Lung (tissue), 12 donors: ENCODE data around the gene AP5Z1. TPM values are rescaled to one million over a fixed set of nuclear protein-coding genes. Genes with fewer than 3 reads are reported as not detected.
"Not testable (repeated sequence)": the region's sequence is repeated elsewhere in the genome, so short reads cannot be mapped to it uniquely, and the experiment has no call there.

ENCODE experiments used
- ATAC-seq: fragments of 200-7000 bp; cut with Tn5 transposase; one replicate; pipeline ENCODE4 v1.9.1; 2020; ENCODE audit warnings: moderate number of reproducible peaks; ENCODE audit not compliant: insufficient read depth, low FRiP score
- DNase-seq, 3 donors: peaks; one replicate each; pipeline ENCODE4 v3.0.0-alpha.2; 2013 to 2017
- H3K27ac ChIP-seq, 2 donors: one replicate each; pipeline ENCODE4 v1.5.1; 2013; ENCODE audit warnings: mild to moderate bottlenecking in 2 of 2, moderate library complexity in 2 of 2, control low read depth in 1 of 2, inconsistent platforms in 1 of 2, low read depth in 1 of 2, low read length in 1 of 2
- H3K27me3 ChIP-seq, 3 donors: one replicate each; pipeline ENCODE4 v1.5.1; 2013; ENCODE audit warnings: low read length in 2 of 3; ENCODE audit not compliant: control insufficient read depth in 3 of 3, insufficient read depth in 3 of 3
- H3K36me3 ChIP-seq, 4 donors: one replicate each; pipeline ENCODE4 v1.5.1; 2013; ENCODE audit warnings: low read length in 4 of 4, mild to moderate bottlenecking in 1 of 4, moderate library complexity in 1 of 4; ENCODE audit not compliant: control insufficient read depth in 4 of 4, insufficient read depth in 4 of 4
- H3K4me1 ChIP-seq, 5 donors: one replicate each; pipeline ENCODE4 v1.5.1; 2013; ENCODE audit warnings: low read length in 5 of 5, mild to moderate bottlenecking in 2 of 5, moderate library complexity in 1 of 5; ENCODE audit not compliant: control insufficient read depth in 5 of 5, insufficient read depth in 5 of 5
- H3K4me3 ChIP-seq: one replicate; pipeline ENCODE4 v1.5.1; 2013; ENCODE audit warnings: mild to moderate bottlenecking, control low read depth, moderate library complexity
- H3K9ac ChIP-seq, 2 donors: one replicate each; pipeline ENCODE4 v1.5.1; 2013; ENCODE audit warnings: low read length in 2 of 2, control low read depth in 1 of 2; ENCODE audit not compliant: insufficient read depth in 1 of 2
- H3K9me3 ChIP-seq, 4 donors: one replicate each; pipeline ENCODE4 v1.5.1; 2013; ENCODE audit warnings: low read length in 3 of 4, mild to moderate bottlenecking in 1 of 4, moderate library complexity in 1 of 4; ENCODE audit not compliant: control insufficient read depth in 4 of 4, insufficient read depth in 3 of 4
- WGBS, 2 donors: extraction: QIAGEN DNeasy Blood & Tissue Kit; methylation state at CpG; one replicate each; pipeline ENCODE4 v1.1.7; 2013; 5-methylcytosine and 5-hydroxymethylcytosine counted together
- polyA plus RNA-seq, 2 donors: library from polyadenylated mRNA; stranded (reverse); fragments of 200-250 nt; gene quantifications; one replicate each; pipeline ENCODE4 v1.2.1, GENCODE V29; 2013
- total RNA-seq, 2 donors: library from RNA; depleted of rRNA in 1 of 2; stranded (reverse); fragments of >200 nt in 1 of 2; gene quantifications; one replicate each; pipeline ENCODE4 v1.2.1, GENCODE V29; 2014 to 2021
- TF ChIP-seq, protein P1 (sequence below): IDR thresholded peaks from 2 replicates; pipeline ENCODE4 v1.5.1; 2012; ENCODE audit warnings: mild to moderate bottlenecking; ENCODE audit errors: control extremely low read depth, extremely low read depth
- donor health status: control.
- donor health status: control.
- donor health status: Bipolar disorder and iron deficiency.
- donor health status: healthy.
- donor health status: DM: yes; HTN: yes; CAD: no.

Gene AP5Z1
- total and polyA plus RNA-seq, 4 donors: 21.2 to 62.4 (median 59.3) TPM

DNA sequence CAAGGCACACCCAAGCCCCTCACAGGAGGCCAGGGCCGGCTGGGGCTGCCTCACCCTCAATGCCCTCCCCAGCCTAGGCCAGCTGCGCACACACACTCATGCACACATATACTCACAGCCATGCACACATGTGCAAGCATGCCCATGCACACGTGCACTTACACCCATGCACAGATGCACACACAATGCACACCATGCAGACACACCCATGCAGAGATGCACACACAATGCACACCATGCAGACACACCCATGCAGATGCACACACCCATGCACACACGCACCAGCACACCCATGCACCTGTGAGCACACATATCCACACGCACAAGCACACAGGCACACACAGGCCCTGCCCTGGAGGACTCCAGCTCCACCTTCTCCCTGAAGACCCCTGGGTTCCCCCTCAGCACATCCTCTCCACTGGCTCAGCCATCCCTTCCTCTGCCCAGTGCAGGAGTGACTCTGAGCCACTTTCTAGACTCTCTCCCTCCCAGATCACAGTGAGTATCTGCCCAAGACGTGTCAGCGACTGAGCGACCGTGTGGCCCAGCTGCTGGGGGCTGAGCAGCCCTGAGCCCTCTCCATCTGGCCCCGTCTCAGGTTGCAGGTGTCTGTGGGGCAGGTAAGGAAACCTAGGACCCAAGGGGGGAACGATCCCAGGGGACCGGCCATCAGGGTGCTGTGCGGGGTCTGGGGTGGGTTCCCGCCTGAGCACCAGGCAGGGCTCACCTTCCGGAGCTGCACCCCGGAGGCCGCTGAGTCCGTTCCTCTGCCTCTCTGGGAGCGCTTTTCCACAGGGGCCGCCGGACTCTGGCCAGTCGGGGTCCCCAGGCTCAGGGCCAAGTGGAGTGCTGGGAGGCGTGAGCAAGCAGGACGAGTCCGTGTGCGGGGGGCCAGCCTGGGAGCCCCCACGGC, 25.8 kb downstream of the AP5Z1 start:
- 92 to 94% methylated on average over 27 of the region's 27 CpGs for WGBS, 2 donors
- no peak overlapping the region for H3K9ac ChIP-seq
- H3K27me3 ChIP-seq: no peaks in the 10 kb centered on the region
- peaks cover 0 to 3% (median 0%) of the 10 kb centered on the region in 5 donors for H3K4me1 ChIP-seq
- H3K36me3 ChIP-seq: peaks cover 0 to 3% (median under 1%) of the 10 kb centered on the region in 4 donors
- TF ChIP-seq, protein P1, sequence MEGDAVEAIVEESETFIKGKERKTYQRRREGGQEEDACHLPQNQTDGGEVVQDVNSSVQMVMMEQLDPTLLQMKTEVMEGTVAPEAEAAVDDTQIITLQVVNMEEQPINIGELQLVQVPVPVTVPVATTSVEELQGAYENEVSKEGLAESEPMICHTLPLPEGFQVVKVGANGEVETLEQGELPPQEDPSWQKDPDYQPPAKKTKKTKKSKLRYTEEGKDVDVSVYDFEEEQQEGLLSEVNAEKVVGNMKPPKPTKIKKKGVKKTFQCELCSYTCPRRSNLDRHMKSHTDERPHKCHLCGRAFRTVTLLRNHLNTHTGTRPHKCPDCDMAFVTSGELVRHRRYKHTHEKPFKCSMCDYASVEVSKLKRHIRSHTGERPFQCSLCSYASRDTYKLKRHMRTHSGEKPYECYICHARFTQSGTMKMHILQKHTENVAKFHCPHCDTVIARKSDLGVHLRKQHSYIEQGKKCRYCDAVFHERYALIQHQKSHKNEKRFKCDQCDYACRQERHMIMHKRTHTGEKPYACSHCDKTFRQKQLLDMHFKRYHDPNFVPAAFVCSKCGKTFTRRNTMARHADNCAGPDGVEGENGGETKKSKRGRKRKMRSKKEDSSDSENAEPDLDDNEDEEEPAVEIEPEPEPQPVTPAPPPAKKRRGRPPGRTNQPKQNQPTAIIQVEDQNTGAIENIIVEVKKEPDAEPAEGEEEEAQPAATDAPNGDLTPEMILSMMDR: no peak
- H3K27ac ChIP-seq: no peak overlapping the region
- no peaks in the 10 kb centered on the region for H3K9me3 ChIP-seq
- DNase-seq (no peak), ATAC-seq (no peak)
- H3K4me3 ChIP-seq: no peak overlapping the region

DNA sequence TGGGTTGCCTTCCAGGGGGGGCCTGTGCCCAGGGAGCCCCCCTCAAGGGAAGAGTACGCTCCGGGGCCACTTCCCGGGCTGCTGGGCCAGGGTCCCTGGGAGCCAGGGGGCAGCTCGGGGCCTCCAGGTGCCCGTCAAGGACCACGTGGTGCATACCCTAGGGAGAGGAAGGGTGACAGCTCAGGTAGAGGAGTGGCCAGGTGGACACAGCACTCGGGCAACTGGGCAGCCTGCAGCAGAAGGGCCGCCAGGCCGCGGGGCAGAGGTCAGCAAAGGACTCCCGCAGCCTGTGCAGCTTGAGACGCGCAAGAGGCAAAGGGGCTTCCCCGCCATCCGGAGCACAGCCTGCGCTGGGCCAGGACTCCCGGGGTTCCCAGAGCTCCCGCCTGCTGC, 26.4 kb downstream of the AP5Z1 start:
- no peak for DNase-seq

DNA sequence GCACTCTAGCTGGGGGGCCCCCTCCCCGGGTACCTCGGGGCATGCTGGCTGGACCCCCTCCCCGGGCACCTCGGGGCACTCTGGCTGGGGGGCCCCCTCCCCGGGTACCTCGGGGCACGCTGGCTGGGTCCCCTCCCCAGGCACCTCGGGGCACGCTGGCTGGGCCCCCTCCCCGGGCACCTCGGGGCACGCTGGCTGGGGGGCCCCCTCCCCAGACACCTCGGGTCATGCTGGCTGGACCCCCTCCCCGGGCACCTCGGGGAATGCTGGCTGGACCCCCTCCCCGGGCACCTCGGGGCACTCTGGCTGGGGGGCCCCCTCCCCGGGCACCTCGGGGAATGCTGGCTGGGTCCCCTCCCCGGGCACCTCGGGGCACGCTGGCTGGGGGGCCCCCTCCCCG, 27.2 kb downstream of the AP5Z1 start:
- ATAC-seq, H3K4me3 ChIP-seq, H3K9me3 ChIP-seq, H3K27ac ChIP-seq, H3K4me1 ChIP-seq, DNase-seq, H3K36me3 ChIP-seq, H3K27me3 ChIP-seq, H3K9ac ChIP-seq: not testable (repeated sequence)
- 92 to 100% methylated on average over 12 to 23 of the region's 23 CpGs for WGBS, 2 donors

More for the DNA sequence above, 26.4 kb downstream of the AP5Z1 start:
- TF ChIP-seq, protein P1: no peak
- H3K36me3 ChIP-seq: peaks cover 0 to 2% (median 0%) of the 10 kb centered on the region in 4 donors
- no peak for ATAC-seq
- 92 to 97% methylated on average over 15 to 18 of the region's 18 CpGs for WGBS, 2 donors
- peaks cover 0 to 3% (median 0%) of the 10 kb centered on the region in 5 donors for H3K4me1 ChIP-seq
- no peaks in the 10 kb centered on the region for H3K27me3 ChIP-seq
- no peaks in the 10 kb centered on the region for H3K9me3 ChIP-seq
- H3K4me3 ChIP-seq: no peak overlapping the region
- no peak overlapping the region for H3K27ac ChIP-seq
- no peak overlapping the region for H3K9ac ChIP-seq

DNA sequence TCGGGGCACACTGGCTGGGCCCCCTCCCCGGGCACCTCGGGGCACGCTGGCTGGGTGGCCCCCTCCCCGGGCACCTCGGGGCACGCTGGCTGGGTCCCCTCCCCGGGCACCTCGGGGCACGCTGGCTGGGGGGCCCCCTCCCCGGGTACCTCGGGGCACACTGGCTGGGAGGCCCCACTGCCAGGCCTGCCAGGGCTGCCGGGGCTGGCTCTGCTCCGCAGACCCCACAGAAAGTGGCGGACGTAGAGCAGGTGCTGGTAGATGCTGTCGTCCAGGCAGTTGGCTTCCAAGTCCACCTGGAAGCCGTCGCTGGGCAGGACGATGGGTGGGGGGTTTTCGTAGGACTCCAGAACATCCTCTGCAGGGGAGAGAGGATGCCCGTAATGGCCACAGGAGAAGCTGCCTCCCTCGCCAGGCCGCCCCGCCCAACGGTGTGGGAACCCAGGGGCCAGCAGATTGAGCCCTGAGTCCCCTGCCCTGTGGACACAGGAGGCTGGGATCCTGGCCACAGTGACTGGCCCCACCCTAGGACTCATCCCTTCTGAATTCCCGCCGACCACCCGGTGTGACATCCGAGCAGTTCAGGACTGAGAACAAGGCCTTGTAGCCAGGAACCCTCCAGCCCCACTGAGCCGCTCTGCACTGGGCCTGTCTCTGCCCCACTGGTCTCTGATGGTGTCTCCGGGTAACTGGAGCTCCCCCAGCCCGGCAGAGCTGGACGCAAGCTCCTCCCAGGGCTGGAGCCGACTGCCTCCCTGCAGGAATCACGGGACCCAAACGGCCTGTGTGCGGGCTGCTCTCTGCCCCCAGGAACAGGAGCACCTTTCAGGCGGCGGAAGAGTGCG, 28.2 kb downstream of the AP5Z1 start:
- Histone ChIP-seq H3K27me3 (no peaks in the 10 kb centered on the region), H3K9me3 (no peaks in the 10 kb centered on the region), H3K27ac (no peak overlapping the region), H3K4me3 (no peak overlapping the region), H3K9ac (no peak overlapping the region), H3K36me3 (no peaks in the 10 kb centered on the region), H3K4me1 (no peaks in the 10 kb centered on the region)
- 89 to 92% methylated on average over 41 of the region's 41 CpGs for WGBS, 2 donors
- TF ChIP-seq, protein P1: no peak
- DNase-seq: no peak
- ATAC-seq: no peak
